Hematopoietic multipotent progenitor cell treated with erythropoietin and hydrocortisone succinate and interleukin-3 and kit ligand, for 6 days (in vitro differentiated cells): ENCODE measurements around the gene SH3PXD2A.

ENCODE experiments used
- DNase-seq: peaks from one replicate; pipeline ENCODE4 v3.0.0-alpha.2; 2015

The SH3PXD2A gene

DNA sequence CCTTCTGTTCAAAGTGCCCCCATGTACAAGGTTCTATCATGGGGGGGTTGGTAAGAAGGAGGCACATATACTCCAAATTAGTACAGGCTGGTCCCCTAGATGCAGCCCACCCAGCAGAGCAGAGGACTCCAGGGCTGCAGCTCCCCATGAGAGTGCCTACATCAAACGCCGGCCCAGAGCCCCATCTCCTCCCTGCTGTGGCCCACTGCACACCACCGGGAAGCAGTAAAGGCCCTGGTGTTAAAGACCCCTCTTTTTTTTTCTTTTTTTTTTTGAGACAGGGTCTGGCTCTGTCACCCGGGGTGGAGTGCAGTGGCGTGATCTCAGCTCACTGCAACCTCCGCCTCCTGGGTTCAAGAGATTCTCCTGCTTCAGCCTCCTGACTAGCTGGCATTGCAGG lies 47.4 kb downstream of the SH3PXD2A start:
- DNase-seq = no peak

GRCh38 chr10:103806395-103807187 lies 48.8 kb downstream of the SH3PXD2A start:
- DNase-seq = no peak

DNA sequence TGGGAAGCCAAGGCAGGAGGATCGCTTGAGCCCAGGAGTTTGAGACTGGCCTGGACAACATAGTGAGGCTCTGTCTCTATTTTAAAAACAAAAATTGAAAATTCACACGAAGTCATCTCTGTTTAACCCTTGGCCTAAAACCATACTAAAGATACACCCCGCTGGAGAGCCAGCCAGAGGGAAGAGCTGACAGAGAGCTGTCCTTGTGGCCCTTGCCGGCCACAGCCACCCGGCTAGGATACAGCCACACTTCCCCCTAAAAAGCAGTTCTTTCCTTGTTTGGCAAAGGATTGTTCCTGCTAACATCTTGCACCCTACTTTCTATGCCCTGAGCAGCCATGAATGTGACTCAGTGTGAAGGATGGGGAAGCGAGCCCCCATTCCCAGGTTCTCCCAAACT lies 49.6 kb downstream of the SH3PXD2A start:
- DNase-seq = no peak

GRCh38 chr10:103804871-103805270 lies 50.5 kb downstream of the SH3PXD2A start:
- no peak for DNase-seq

DNA sequence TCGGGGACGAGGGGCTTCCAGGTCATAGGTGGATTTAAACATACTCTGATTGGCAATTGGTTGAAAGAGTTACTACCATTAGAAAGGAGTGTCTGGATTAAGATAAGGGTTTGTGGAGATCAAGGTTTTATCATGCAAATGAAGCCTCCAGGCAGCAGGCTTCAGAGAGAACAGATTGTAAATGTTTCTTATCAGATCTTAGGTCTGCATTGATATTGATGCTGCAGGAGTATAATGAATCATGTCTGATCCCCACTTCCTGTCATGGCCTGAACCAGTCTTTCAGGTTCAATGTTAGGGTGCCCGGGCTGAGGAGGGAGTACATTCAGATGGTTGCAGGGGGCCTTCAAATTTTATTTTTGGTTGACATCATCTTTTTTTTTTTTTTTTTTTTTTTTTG lies 51.4 kb downstream of the SH3PXD2A start:
- DNase-seq = no peak

- no peak for DNase-seq
Observed at GRCh38 chr10:103802637-103803353, 52.6 kb downstream of the SH3PXD2A start.

DNA sequence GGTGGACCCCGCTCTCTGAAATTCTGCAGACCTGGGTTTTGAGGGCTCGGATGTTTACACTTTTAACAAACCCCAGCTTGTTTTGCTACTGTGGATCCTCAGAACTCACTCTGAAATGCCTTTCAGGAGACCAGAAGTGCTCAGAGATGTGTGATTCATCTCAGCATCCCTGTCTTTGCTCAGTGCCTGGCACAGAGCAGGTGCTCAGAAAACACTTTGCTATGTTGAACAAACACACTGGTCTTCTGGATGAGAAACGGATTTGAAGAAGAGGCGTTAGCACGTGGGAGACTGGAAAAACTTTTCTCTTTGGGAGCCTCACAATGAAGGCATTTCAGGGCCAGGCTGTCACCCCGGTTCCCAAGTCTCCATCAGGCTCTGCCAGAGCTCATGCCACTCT lies 53.3 kb downstream of the SH3PXD2A start:
- DNase-seq = no peak

DNA sequence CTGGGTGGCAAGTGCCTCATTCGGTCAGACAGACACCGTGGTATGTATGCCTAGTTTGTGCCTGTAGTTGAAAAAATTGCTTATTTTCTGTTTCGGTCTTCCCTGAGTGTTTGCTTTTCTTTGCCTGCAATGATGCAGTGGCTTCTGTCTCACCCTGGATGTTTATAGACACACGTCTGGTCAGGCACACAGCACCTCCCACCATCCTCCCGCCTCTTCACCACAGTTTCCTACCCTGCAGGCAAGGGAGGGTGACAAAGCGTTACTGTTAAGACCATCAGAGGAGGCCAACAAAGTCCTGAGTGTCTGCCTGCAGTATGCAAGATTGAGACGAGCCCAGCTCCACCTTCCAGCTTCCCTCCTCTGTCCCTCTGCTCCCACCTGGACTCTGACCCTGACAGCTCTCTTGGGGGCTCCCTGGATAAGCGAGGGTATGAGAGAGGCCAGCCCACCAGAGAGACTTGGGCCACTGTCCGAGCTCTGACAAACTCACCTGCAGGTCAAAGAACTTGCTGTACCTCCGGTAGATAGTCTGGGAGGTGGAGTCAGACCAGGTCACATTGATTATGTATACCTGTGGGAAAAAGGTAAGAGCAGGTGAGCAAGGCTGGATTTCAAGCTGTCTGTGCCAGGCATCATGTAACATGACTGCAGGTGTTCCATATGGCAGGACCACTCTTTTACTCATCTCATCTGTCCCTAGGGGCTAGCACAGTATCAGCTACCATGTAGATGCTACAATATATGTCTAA lies 54.4 kb downstream of the SH3PXD2A start:
- peak; percentile 59 for DNase-seq

DNA sequence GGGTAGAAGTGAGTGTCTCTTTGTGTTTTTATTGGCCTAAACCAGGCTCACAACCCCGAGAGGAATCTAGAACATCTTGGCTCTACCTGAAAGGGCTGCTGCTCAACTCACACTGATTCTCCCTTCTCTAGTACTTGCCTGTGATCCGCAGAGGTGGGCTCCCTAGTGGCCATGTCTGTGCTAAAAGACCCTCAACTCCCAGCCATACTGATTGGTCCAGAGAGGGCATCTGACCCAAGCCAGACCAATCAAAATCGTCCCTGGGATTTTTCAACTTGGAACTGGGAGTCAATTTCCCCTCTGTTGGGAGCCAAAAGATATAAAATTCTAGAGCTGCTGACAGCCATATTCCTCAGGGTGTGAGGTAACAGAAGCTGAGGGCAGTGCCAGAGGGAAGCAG lies 55.3 kb downstream of the SH3PXD2A start:
- DNase-seq = no peak

- no peak for DNase-seq
Observed at GRCh38 chr10:103799341-103799740, 56.0 kb downstream of the SH3PXD2A start.

GRCh38 chr10:103798511-103798910 lies 56.9 kb downstream of the SH3PXD2A start:
- DNase-seq = no peak

- DNase-seq = no peak
Observed at GRCh38 chr10:103797857-103798256, 57.5 kb downstream of the SH3PXD2A start.

DNA sequence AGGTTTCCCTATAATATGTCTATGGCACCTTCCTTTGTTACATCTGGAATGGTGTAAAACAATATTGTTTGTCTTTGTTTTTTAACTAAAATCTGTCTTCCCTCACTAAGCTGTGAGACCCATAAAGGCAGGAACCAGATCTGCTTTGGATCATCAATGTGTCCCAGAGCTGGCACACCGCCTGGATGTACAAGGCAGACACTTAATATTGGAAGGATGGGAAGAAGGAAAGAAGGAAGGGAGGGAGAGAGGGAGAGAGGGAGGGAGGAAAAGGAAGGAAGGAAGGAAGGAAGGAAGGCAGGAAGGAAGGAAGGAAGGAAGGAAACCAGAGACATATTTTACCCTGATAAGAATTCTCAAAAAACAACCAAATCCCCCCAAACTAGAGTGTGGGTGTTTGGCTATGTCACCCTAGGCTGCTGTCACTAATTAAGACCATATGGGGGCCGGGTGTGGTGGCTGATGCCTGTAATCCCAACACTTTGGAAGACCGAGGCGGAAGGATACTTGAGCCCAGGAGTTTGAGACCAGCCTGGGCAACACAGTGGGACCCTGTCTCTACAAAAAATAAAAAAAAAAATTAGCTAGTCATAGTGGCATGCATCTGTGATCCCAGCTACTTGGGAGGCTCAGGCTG lies 59.6 kb downstream of the SH3PXD2A start:
- DNase-seq = no peak

DNA sequence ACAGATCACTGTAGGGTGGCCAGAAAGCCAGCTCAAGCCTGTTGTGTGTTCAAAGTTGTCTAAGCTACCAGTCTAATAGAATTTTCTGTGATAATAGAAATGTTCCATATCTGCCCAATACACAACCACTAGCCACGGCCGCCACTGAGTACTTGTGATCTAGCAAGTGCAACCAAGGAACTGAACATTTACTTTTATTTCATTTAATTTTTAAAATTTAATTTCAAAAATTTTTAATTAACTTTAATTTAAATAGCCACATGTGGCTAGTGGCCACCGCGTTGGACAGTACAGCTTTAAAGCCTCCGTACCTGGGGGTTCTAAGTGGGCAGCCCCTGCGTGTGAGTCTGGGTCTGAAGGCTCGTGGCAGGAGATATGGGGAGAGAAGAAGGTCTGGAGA lies 60.4 kb downstream of the SH3PXD2A start:
- no peak for DNase-seq

DNA sequence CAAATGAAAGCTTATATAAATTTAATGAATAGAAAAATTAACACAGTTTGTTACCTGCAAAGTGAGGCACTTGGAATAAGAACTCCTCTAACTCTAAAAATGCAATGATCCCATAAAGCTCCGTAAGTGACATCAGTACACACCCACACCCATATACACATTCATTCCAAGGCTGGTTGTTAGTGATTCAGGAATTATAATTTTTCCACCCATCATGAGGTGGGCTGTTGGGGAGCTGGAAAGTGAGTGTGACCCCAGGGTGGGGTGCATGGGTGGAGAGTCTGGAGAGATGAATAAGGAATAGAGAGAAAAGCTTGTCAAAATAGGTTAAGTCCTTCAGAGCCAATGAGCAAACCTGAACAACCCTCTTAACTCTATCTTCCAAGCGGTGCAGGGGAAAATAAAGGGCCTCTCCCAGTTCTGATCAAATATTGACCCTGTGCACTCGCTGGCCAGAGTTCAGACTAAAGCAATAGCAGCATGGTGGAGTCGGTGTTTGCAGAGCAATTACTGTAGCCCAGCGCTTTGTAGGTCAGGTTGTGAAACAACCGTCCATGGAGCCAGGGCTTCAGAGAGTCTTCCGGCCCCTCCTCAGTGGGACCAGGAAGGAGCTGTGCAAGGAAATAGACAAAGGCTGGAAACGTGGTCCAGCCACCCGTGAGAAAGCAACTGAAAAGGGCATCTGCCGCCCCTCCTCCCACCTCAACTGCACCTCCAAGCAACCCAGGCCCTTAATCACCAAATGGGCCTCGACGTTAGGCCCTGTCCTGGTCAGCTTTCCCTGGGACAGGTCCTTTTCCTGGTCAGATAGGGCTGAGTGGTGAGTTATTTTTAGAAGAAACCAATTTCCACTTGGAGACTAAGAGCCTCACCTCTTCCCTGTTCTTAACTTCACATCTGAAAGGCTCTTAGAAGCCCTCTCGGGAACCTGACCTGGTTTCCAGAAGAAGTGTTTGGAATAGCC lies 61.2 kb downstream of the SH3PXD2A start:
- DNase-seq = no peak

DNA sequence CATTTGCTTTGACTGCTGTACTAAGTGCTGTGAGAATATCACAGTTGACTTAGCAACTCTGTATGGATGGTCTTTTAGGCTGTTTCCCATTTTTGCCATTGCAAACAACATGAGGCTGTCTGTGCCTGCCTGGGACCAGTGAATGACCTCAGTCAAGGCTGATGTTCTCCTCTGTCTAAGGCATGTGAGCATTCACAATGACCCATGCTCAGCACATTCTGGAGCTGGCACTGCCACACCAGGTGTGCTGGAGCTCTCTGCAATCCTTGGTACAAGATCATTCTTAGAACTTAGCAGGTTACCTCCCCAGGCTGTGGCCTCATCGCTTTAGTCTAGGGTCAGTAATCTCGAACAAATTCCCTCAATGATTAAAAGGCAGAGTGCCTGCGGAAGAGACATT lies 61.9 kb downstream of the SH3PXD2A start:
- no peak for DNase-seq

DNA sequence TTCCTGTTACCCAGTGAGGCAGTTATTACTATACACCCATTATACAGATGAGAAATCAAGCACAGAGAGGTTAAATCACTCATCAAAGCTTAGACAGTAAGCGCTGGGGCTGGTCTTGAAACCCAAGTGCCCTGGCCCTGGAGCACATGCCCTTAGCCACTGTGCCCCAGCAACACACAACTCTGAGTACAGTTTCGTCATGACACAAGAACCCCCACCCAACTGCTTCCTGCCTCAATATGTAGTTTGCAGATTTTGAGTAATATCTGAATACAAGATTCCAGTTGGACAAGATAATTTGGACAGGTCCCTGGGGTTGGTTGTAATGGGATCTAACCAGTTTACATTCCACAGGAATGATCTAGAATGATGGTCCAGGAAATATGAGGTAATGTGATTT lies 62.8 kb downstream of the SH3PXD2A start:
- DNase-seq = no peak

GRCh38 chr10:103791858-103792257 lies 63.5 kb downstream of the SH3PXD2A start:
- no peak for DNase-seq

DNA sequence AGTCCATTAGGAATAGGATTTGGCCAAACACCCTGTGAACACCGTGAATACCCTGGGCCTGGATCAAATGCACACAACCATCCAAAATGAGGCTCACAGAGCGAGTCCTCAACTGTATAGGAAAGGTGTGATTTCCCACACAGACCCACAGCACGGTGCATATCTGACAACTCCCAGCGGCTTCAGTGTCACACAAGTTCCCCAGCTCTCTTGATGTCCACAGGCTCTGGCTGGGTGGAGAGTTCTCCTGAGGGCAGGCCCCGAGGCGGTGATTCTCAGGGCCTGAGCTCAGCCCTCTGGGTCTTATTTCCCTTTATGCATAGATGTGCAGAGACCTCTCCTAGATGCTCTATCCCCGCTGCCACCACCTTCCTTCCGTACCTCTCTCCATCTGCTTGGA lies 64.1 kb downstream of the SH3PXD2A start:
- no peak for DNase-seq

- no peak for DNase-seq
Observed at GRCh38 chr10:103790580-103790979, 64.8 kb downstream of the SH3PXD2A start.

DNA sequence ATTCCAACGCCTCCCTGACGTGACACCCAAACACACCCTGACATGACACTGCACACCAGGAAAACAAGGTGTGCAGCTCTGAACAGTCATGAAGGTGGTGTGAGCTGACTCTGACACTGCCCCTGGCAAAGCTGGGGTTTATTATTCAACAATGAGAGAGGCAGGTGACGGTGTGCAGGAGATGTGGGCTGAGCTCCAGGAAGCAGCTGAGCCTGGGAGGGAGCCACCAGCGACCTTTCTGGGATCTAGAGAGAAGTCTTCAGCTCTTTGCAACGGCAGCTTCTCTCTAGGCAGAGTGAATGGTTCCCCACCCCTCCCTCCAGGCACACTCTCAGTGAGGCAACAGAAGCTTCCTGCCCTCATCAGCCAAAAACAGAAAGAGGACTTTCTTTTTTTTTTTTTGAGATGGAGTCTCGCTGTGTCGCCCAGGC lies 65.6 kb downstream of the SH3PXD2A start:
- no peak for DNase-seq

- no peak for DNase-seq
Observed at GRCh38 chr10:103789161-103789560, 66.2 kb downstream of the SH3PXD2A start.
